PFSK-1 (cell line): ENCODE results near the gene RFTN1.

Source experiments
- FOXP2 ChIP-seq: optimal IDR thresholded peaks from 2 replicates; pipeline ENCODE3; 2011; ENCODE audit warnings: borderline replicate concordance, control low read depth, inconsistent platforms; ENCODE audit not compliant: insufficient read depth; ENCODE audit errors: extremely low read length, extremely low read depth
- POLR2AphosphoS5 ChIP-seq: IDR thresholded peaks from 2 replicates; pipeline ENCODE4 v1.6.1; 2012; ENCODE audit warnings: low read depth, mild to moderate bottlenecking, control low read depth, low read length, moderate library complexity
- SIN3A ChIP-seq: IDR thresholded peaks from 2 replicates; pipeline ENCODE4 v1.6.1; 2012; ENCODE audit warnings: mild to moderate bottlenecking, low read length, moderate library complexity, borderline replicate concordance; ENCODE audit not compliant: insufficient read depth
- TAF1 ChIP-seq: IDR thresholded peaks from 2 replicates; pipeline ENCODE4 v1.6.1; 2012; ENCODE audit warnings: low read length, control low read depth, borderline replicate concordance; ENCODE audit not compliant: insufficient read depth
- TF ChIP-seq, protein P1 (sequence below), 2 experiments: IDR thresholded peaks; 2 replicates each; pipeline versions ENCODE4 v1.6.1 to v1.8.0; 2011 to 2012; ENCODE audit warnings: low read depth in 2 of 2, low read length in 2 of 2, control low read depth in 1 of 2, inconsistent platforms in 1 of 2, mild to moderate bottlenecking in 1 of 2, moderate library complexity in 1 of 2; ENCODE audit not compliant: insufficient read depth in 1 of 2

DNA sequence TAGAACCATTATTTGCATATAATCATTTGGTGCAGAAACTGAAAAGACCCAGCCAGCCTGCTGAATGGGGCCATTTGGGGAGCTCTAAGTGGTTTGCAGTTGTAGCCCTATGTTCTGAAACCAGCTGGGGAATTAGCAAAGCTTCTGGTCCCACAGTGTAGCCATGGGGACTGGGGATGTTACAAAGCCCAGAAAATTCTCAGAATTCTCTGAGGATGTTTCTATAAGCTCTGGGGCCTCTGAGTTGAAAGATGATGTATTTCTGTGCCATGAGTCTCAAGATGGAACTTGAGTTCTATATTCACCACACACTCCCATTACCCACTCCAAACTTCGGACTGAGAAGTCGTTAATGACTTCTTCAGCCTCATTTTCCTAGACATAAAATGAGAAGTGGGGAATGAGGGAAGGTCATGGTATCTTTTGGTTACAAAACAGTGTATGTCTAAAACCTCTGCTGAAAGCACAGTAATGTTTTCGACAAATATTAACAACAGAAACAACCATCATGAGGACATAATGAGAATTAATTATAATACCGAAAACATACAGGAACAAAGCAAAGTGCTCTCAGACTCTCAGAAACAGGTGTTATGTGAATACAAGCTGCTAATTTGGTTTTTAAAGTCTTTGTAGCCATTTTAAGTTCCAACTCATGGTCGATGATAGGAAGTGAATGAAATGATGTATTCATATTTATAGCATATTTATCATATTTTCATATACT lies 89.4 kb downstream of the RFTN1 start:
- no peak for TF ChIP-seq SIN3A
- TF ChIP-seq, protein P1, sequence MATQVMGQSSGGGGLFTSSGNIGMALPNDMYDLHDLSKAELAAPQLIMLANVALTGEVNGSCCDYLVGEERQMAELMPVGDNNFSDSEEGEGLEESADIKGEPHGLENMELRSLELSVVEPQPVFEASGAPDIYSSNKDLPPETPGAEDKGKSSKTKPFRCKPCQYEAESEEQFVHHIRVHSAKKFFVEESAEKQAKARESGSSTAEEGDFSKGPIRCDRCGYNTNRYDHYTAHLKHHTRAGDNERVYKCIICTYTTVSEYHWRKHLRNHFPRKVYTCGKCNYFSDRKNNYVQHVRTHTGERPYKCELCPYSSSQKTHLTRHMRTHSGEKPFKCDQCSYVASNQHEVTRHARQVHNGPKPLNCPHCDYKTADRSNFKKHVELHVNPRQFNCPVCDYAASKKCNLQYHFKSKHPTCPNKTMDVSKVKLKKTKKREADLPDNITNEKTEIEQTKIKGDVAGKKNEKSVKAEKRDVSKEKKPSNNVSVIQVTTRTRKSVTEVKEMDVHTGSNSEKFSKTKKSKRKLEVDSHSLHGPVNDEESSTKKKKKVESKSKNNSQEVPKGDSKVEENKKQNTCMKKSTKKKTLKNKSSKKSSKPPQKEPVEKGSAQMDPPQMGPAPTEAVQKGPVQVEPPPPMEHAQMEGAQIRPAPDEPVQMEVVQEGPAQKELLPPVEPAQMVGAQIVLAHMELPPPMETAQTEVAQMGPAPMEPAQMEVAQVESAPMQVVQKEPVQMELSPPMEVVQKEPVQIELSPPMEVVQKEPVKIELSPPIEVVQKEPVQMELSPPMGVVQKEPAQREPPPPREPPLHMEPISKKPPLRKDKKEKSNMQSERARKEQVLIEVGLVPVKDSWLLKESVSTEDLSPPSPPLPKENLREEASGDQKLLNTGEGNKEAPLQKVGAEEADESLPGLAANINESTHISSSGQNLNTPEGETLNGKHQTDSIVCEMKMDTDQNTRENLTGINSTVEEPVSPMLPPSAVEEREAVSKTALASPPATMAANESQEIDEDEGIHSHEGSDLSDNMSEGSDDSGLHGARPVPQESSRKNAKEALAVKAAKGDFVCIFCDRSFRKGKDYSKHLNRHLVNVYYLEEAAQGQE (IDR thresholded peaks at IDR 0.05; ENCODE audit: insufficient read depth in 1 of 2, low read depth in 2 of 2, low read length in 2 of 2), result no peak
- TF ChIP-seq POLR2AphosphoS5, result no peak
- no peak for TF ChIP-seq FOXP2
- no peak for TF ChIP-seq TAF1
